SU-DHL-6 (cell line): ENCODE results near the gene SHMT1.

ENCODE experiments used
- H2AFZ ChIP-seq: fragments of 200-600 bp; sonication (generic); 2 replicates; pipeline ENCODE4 v1.6.1; 2014; ENCODE audit warnings: low read depth, mild to moderate bottlenecking, moderate library complexity, mixed read lengths, antibody characterized with exemption, low read length; ENCODE audit not compliant: severe bottlenecking
- H3F3A ChIP-seq: fragments of 200-600 bp; shearing (Covaris generic); 2 replicates; pipeline ENCODE4 v1.6.0; 2016; ENCODE audit warnings: antibody characterized with exemption, mild to moderate bottlenecking; ENCODE audit not compliant: insufficient read depth
- H3K27ac ChIP-seq: fragments of 200-600 bp; sonication (generic); 2 replicates; pipeline ENCODE4 v1.5.1; 2016; ENCODE audit warnings: low read depth, mild to moderate bottlenecking, low read length, moderate library complexity, mixed read lengths
- H3K27me3 ChIP-seq: fragments of 200-600 bp; sonication (generic), shearing (Covaris generic); 2 replicates; pipeline ENCODE4 v1.6.0; 2014; ENCODE audit warnings: mild to moderate bottlenecking, low read length
- H3K36me3 ChIP-seq: fragments of 200-600 bp; sonication (generic); 2 replicates; pipeline ENCODE4 v1.6.1; 2014; ENCODE audit warnings: mild to moderate bottlenecking, low read length, mixed read lengths
- H3K4me2 ChIP-seq: fragments of 300-600, 200-600 bp; shearing (Covaris generic), sonication (generic); 2 replicates; pipeline ENCODE4 v1.6.0; 2014; ENCODE audit warnings: low read length, low read depth, mild to moderate bottlenecking; ENCODE audit not compliant: poor library complexity, severe bottlenecking
- H3K4me3 ChIP-seq: fragments of 200-600 bp; sonication (generic); 2 replicates; pipeline ENCODE4 v1.5.1; 2014; ENCODE audit warnings: antibody characterized with exemption, low read length, mild to moderate bottlenecking, mixed read lengths; ENCODE audit not compliant: insufficient read depth, poor library complexity, severe bottlenecking
- H3K79me2 ChIP-seq: fragments of 200-600 bp; sonication (generic); 2 replicates; pipeline ENCODE4 v1.6.1; 2014; ENCODE audit warnings: mild to moderate bottlenecking, low read length, moderate library complexity; ENCODE audit not compliant: insufficient read depth
- H3K9ac ChIP-seq: fragments of 200-600 bp; sonication (generic); 2 replicates; pipeline ENCODE4 v1.7.0; 2014; ENCODE audit warnings: mild to moderate bottlenecking, low read length
- H3K9me2 ChIP-seq: fragments of 200-600 bp; sonication (generic); replicated peaks from 2 replicates; pipeline ENCODE4 v1.6.1; 2014; ENCODE audit warnings: low read length; ENCODE audit not compliant: insufficient read depth
- H3K9me3 ChIP-seq: fragments of 200-600 bp; sonication (generic); 2 replicates; pipeline ENCODE4 v1.6.1; 2014; ENCODE audit warnings: low read length, mixed read lengths; ENCODE audit not compliant: insufficient read depth
- H4K20me1 ChIP-seq: fragments of 200-600 bp; sonication (generic); 2 replicates; pipeline ENCODE4 v1.6.1; 2014; ENCODE audit warnings: low read depth, mild to moderate bottlenecking, antibody characterized with exemption, low read length, moderate library complexity, mixed read lengths
- CTCF ChIP-seq: fragments of 200-600 bp; sonication (generic); IDR thresholded peaks from one replicate; pipeline ENCODE4 v1.5.1; 2017; ENCODE audit warnings: antibody characterized with exemption, mild to moderate bottlenecking, low read length, moderate library complexity; ENCODE audit not compliant: insufficient read depth, poor library complexity, severe bottlenecking
- EZH2phosphoT487 ChIP-seq: fragments of 200-600 bp; sonication (generic), shearing (Covaris generic); conservative IDR thresholded peaks from 2 replicates; pipeline ENCODE4 v1.6.1; 2018; ENCODE audit warnings: mild to moderate bottlenecking, antibody characterized with exemption, low read length, moderate library complexity, mixed read lengths

SHMT1 gene

GRCh38 chr17:18322522-18322921 is 40.8 kb downstream of the SHMT1 start:
- H3K27me3 ChIP-seq = no peaks in the 10 kb centered on the region
- H3F3A ChIP-seq = no peaks in the 10 kb centered on the region; the same call in 1 of the 2 replicates
- no peak overlapping the region for H3K9ac ChIP-seq
- TF ChIP-seq EZH2phosphoT487 (no peak), CTCF (no peak)
- no peak overlapping the region for H2AFZ ChIP-seq
- no peaks in the 10 kb centered on the region for H3K9me3 ChIP-seq
- H3K4me2 ChIP-seq = no peak overlapping the region
- H3K4me3 ChIP-seq = no peak overlapping the region
- H3K79me2 ChIP-seq = peaks cover 6% of the 10 kb centered on the region; the same call in 1 of the 2 replicates
- no peaks in the 10 kb centered on the region for H4K20me1 ChIP-seq
- no peak overlapping the region for H3K27ac ChIP-seq
- no peaks in the 10 kb centered on the region for H3K9me2 ChIP-seq
- no peaks in the 10 kb centered on the region for H3K36me3 ChIP-seq

GRCh38 chr17:18321309-18321708 is 42.0 kb downstream of the SHMT1 start:
- Histone ChIP-seq H3F3A (no peaks in the 10 kb centered on the region; the same call in 1 of the 2 replicates), H3K4me2 (no peak overlapping the region), H4K20me1 (no peaks in the 10 kb centered on the region), H2AFZ (no peak overlapping the region), H3K9me3 (no peaks in the 10 kb centered on the region), H3K9me2 (no peaks in the 10 kb centered on the region), H3K27ac (no peak overlapping the region), H3K27me3 (no peaks in the 10 kb centered on the region), H3K9ac (no peak overlapping the region), H3K4me3 (no peak overlapping the region), H3K36me3 (no peaks in the 10 kb centered on the region), H3K79me2 (peaks cover 18% of the 10 kb centered on the region)
- TF ChIP-seq CTCF = no peak
- no peak for TF ChIP-seq EZH2phosphoT487

GRCh38 chr17:18320301-18320700 is 43.0 kb downstream of the SHMT1 start:
- Histone ChIP-seq H2AFZ (no peak overlapping the region), H3K9me3 (no peaks in the 10 kb centered on the region), H3K9ac (no peak overlapping the region), H3K4me3 (no peak overlapping the region), H3F3A (no peaks in the 10 kb centered on the region), H3K79me2 (peaks cover 28% of the 10 kb centered on the region), H3K36me3 (no peaks in the 10 kb centered on the region), H3K9me2 (no peaks in the 10 kb centered on the region), H3K4me2 (no peak overlapping the region), H4K20me1 (no peaks in the 10 kb centered on the region), H3K27me3 (no peaks in the 10 kb centered on the region), H3K27ac (no peak overlapping the region)
- TF ChIP-seq CTCF = no peak
- no peak for TF ChIP-seq EZH2phosphoT487
